ENCODE measurements around the gene TTF1.

TTF1 gene

GRCh38 chr9:132410642-132411041, 4.0 kb upstream of the TTF1 start:
- Mint-ChIP-seq H3K27me3 (ENCODE audit: low read depth) (peaks cover 82% of the 10 kb centered on the region), H3K4me3 (peak overlapping the region; percentile 73 to 80 (median 77)), H3K9me3 (no peaks in the 10 kb centered on the region), H3K27ac (no peak overlapping the region), H3K36me3 (ENCODE audit: low read depth) (no peaks in the 10 kb centered on the region), H3K4me1 (peaks cover 11% of the 10 kb centered on the region)
- TF ChIP-seq CTCF (IDR thresholded peaks at IDR 0.05; ENCODE audit: unreplicated experiment in 3 of 3), result no peak

- H3K36me3 Mint-ChIP-seq (ENCODE audit: low read depth), result no peaks in the 10 kb centered on the region
- peaks cover 17% of the 10 kb centered on the region for H3K4me1 Mint-ChIP-seq
- no peak within 1 kb of the TSS for H3K27ac Mint-ChIP-seq
- no peak for TF ChIP-seq CTCF (IDR thresholded peaks at IDR 0.05; ENCODE audit: unreplicated experiment in 3 of 3)
- H3K9me3 Mint-ChIP-seq, result no peaks in the 10 kb centered on the region
- H3K27me3 Mint-ChIP-seq (ENCODE audit: low read depth), result peaks cover 75% of the 10 kb centered on the region
- peak within 1 kb of the TSS; percentile 73 to 80 (median 77) for H3K4me3 Mint-ChIP-seq
Measured at GRCh38 chr9:132409828-132410528, 3.3 kb upstream of the TTF1 start, which contains the start of gene CFAP77. TSS of gene CFAP77 (plus strand) at chr9:132410211. CDS start at chr9:132410272, 61 bp downstream.

GRCh38 chr9:132408521-132408920, 1.9 kb upstream of the TTF1 start:
- no peak for TF ChIP-seq CTCF (IDR thresholded peaks at IDR 0.05; ENCODE audit: unreplicated experiment in 3 of 3)
- Mint-ChIP-seq H3K27ac (no peak overlapping the region), H3K4me1 (peaks cover 30% of the 10 kb centered on the region), H3K36me3 (ENCODE audit: low read depth) (peaks cover 8% of the 10 kb centered on the region), H3K9me3 (no peaks in the 10 kb centered on the region), H3K27me3 (ENCODE audit: low read depth) (peaks cover 61% of the 10 kb centered on the region), H3K4me3 (peak overlapping the region; percentile 31 to 92 (median 58))

- no peak for TF ChIP-seq CTCF (IDR thresholded peaks at IDR 0.05; ENCODE audit: unreplicated experiment in 3 of 3)
- peak overlapping the region; percentile 87 to 92 (median 90) for H3K4me3 Mint-ChIP-seq
Measured at GRCh38 chr9:132407196-132407595, 556 bp upstream of the TTF1 start.

GRCh38 chr9:132404228-132404881, 2.3 kb downstream of the TTF1 start:
- peak overlapping the region; percentile 73 to 92 (median 87) for H3K4me3 Mint-ChIP-seq

More at GRCh38 chr9:132407196-132407595, 556 bp upstream of the TTF1 start:
- Mint-ChIP-seq H3K27ac (peak overlapping the region in 1 of 3 experiments; percentile 39), H3K36me3 (ENCODE audit: low read depth) (peaks cover 16% of the 10 kb centered on the region), H3K27me3 (ENCODE audit: low read depth) (peaks cover 47% of the 10 kb centered on the region), H3K9me3 (no peaks in the 10 kb centered on the region), H3K4me1 (peaks cover 31% of the 10 kb centered on the region)

More at GRCh38 chr9:132404228-132404881, 2.3 kb downstream of the TTF1 start:
- TF ChIP-seq CTCF (IDR thresholded peaks at IDR 0.05; ENCODE audit: unreplicated experiment in 3 of 3), result no peak
- peaks cover 41% of the 10 kb centered on the region for H3K36me3 Mint-ChIP-seq (ENCODE audit: low read depth)
- peaks cover 22% of the 10 kb centered on the region for H3K27me3 Mint-ChIP-seq (ENCODE audit: low read depth)
- peaks cover 38% of the 10 kb centered on the region for H3K4me1 Mint-ChIP-seq
- H3K27ac Mint-ChIP-seq, result peak overlapping the region; percentile 17 to 51 (median 49)
- H3K9me3 Mint-ChIP-seq, result no peaks in the 10 kb centered on the region

Data from nephron (organoid).